Progenitor cell of endocrine pancreas (in vitro differentiated cells): ENCODE data around the gene RAVER2. TPM values are rescaled to one million over a fixed set of nuclear protein-coding genes. Genes with fewer than 3 reads are reported as not detected.
"Not testable (repeated sequence)": the region's sequence is repeated elsewhere in the genome, so short reads cannot be mapped to it uniquely, and the experiment has no call there.

ENCODE experiments used
- DNase-seq: peaks from one replicate; pipeline ENCODE4 v3.0.0; 2021; ENCODE audit warnings: low spot score; ENCODE audit not compliant: unreplicated experiment
- H3K27ac Mint-ChIP-seq: 2 replicates; pipeline ENCODE4 v1.8.0; 2021; ENCODE audit warnings: mild to moderate bottlenecking, moderate library complexity, mixed read lengths
- H3K27me3 Mint-ChIP-seq: 2 replicates; pipeline ENCODE4 v1.8.0; 2021; ENCODE audit warnings: mixed read lengths
- H3K36me3 Mint-ChIP-seq: 2 replicates; pipeline ENCODE4 v1.8.0; 2022; ENCODE audit warnings: mixed read lengths; ENCODE audit not compliant: insufficient read depth
- H3K4me1 Mint-ChIP-seq: 2 replicates; pipeline ENCODE4 v1.8.0; 2021; ENCODE audit warnings: low read depth, mixed read lengths
- H3K4me3 Mint-ChIP-seq: 2 replicates; pipeline ENCODE4 v1.8.0; 2021; ENCODE audit warnings: low read depth, mild to moderate bottlenecking, moderate library complexity, mixed read lengths
- H3K9me3 Mint-ChIP-seq: 2 replicates; pipeline ENCODE4 v1.8.0; 2021; ENCODE audit warnings: low read depth, mixed read lengths
- long read RNA-seq: library from polyadenylated mRNA; unstranded; transcript quantifications from one replicate; pipeline ENCODE4 v2.0.0, GENCODE V29; 2020
- total RNA-seq: library from RNA; stranded (reverse); gene quantifications from 2 replicates; pipeline ENCODE4 v1.2.1, GENCODE V29; 2021
- TF ChIP-seq, protein P1 (sequence below): fragments of 200-600 bp; sonication (generic); IDR thresholded peaks from one replicate; pipeline ENCODE4 v1.5.0; 2021; ENCODE audit warnings: antibody characterized with exemption, mild to moderate bottlenecking; ENCODE audit not compliant: unreplicated experiment

RAVER2 gene, protein sequence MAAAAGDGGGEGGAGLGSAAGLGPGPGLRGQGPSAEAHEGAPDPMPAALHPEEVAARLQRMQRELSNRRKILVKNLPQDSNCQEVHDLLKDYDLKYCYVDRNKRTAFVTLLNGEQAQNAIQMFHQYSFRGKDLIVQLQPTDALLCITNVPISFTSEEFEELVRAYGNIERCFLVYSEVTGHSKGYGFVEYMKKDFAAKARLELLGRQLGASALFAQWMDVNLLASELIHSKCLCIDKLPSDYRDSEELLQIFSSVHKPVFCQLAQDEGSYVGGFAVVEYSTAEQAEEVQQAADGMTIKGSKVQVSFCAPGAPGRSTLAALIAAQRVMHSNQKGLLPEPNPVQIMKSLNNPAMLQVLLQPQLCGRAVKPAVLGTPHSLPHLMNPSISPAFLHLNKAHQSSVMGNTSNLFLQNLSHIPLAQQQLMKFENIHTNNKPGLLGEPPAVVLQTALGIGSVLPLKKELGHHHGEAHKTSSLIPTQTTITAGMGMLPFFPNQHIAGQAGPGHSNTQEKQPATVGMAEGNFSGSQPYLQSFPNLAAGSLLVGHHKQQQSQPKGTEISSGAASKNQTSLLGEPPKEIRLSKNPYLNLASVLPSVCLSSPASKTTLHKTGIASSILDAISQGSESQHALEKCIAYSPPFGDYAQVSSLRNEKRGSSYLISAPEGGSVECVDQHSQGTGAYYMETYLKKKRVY
- 32.0 and 33.8 TPM in 2 replicates for total RNA-seq
- long read RNA-seq, full-length matches to known transcripts: 6 of 27 reads
- long read RNA-seq, partial matches to known transcripts: 18 of 27 reads
- long read RNA-seq, other reads (novel, unspliced or antisense): 3 of 27 reads

DNA sequence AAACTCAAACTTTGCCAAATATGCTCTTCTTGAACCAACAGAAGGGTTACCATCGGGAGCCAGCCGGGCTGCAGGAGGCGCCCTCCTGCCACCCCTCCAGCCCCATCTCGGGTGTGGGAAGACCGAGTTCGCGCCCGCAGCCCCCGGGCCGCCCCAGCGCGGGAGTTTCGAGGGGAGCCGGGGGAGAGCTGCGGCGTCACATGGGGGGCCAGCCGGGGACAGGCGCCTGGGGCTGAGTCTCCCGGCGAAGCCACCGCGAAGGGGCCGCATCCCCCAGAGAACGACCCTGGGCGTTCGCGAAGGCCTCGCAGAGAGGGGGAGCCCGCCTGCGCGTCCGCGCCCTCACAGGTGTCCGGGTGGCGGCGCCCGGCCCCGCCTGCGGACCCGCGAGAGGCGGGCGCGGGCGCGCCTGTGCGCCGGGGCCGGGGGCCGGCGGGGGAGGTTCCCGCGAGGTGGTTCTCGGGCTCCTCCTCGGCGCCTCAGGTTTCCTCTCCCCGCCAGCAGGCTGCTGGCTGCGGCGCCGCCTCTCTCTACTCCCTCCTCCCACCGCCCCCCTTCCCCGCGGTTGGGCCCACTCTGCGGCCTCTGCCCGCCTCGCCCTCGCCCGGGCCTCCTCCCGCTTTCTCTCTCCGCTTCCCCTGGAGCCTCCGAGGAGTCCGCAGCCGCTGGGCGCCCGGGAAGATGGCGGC lies at the start of gene RAVER2:
RAVER2 (plus strand) TSS at position 584 of the 689 bp plus-strand sequence; CDS start at position 682, 98 bp downstream.
- Mint-ChIP-seq H3K36me3 (no peaks in the 10 kb centered on the region), H3K4me3 (peak within 1 kb of the TSS; percentile 90), H3K9me3 (no peaks in the 10 kb centered on the region), H3K4me1 (peaks cover 14% of the 10 kb centered on the region), H3K27ac (peak within 1 kb of the TSS; percentile 95), H3K27me3 (peaks cover 7% of the 10 kb centered on the region)
- peak; percentile 73 for DNase-seq
- TF ChIP-seq, protein P1, sequence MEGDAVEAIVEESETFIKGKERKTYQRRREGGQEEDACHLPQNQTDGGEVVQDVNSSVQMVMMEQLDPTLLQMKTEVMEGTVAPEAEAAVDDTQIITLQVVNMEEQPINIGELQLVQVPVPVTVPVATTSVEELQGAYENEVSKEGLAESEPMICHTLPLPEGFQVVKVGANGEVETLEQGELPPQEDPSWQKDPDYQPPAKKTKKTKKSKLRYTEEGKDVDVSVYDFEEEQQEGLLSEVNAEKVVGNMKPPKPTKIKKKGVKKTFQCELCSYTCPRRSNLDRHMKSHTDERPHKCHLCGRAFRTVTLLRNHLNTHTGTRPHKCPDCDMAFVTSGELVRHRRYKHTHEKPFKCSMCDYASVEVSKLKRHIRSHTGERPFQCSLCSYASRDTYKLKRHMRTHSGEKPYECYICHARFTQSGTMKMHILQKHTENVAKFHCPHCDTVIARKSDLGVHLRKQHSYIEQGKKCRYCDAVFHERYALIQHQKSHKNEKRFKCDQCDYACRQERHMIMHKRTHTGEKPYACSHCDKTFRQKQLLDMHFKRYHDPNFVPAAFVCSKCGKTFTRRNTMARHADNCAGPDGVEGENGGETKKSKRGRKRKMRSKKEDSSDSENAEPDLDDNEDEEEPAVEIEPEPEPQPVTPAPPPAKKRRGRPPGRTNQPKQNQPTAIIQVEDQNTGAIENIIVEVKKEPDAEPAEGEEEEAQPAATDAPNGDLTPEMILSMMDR: peak; percentile 62

DNA sequence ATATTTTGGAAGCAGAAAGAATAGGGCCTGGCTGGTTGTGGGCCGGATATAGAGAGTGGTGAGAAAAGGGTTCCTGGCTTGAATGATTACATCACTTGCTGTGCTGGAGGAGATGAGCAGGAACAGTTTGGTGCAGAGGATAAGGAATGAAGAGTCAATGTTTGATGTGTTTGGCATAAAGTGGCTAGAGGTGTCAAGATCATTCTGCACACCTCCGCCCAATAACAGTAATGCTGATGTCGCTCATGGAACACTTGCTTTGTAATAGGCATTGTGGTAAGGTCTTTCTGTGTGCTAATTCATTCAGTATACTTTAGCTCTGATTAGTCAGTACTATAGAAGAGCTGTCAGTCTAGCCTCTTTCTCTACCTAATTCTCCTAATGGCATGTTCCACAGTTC lies 48.0 kb upstream of the RAVER2 start:
- no peak for DNase-seq
- Mint-ChIP-seq H3K4me1 (no peaks in the 10 kb centered on the region), H3K27ac (no peak overlapping the region), H3K4me3 (no peak overlapping the region), H3K9me3 (no peaks in the 10 kb centered on the region), H3K36me3 (peaks cover 6% of the 10 kb centered on the region), H3K27me3 (peaks cover 10% of the 10 kb centered on the region)
- TF ChIP-seq, protein P1: no peak

DNA sequence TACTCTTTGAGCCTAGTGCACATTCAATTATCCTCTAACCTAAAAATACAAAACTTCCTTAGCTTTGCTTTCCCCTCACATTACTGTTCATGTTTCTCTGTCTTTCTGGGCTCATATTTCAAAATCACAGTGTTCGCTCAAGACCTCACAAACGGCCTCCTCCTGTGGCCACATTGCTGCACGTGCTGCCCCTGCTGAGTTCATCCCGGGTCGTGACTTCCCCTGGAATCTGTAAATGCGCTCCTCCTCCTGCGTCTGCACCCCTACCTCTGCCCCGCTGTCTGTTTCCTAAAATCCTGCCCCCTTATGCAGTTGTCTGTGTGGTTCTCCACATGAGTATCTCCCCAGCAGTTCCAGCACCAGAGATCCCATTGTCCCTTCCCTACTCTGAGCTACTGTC lies 45.5 kb upstream of the RAVER2 start:
- peak overlapping the region; percentile 8 for H3K27ac Mint-ChIP-seq
- no peak for DNase-seq
- no peaks in the 10 kb centered on the region for H3K4me1 Mint-ChIP-seq
- H3K36me3 Mint-ChIP-seq: peaks cover 2% of the 10 kb centered on the region
- TF ChIP-seq, protein P1: no peak
- H3K27me3 Mint-ChIP-seq: peaks cover 10% of the 10 kb centered on the region
- H3K9me3 Mint-ChIP-seq: no peaks in the 10 kb centered on the region
- no peak overlapping the region for H3K4me3 Mint-ChIP-seq

DNA sequence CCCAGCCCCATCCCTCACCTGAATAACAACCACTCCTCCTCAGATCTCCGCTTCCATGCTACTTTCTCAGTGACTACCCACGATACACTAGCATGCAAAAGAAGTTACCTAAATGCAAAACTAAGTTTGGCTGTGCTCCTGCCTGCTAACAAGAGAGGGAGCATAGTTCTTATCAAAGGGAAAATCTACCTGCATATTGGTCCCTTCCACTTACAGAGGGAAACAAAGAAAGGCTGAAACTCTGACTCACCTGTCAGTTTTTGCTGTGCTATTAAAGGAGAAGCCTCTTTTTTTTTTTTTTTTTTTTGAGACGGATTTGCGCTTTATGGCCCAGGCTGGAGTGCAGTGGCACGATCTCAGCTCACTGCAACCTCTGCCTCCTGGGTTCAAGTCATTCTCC lies 43.8 kb upstream of the RAVER2 start:
- no peak for DNase-seq
- Mint-ChIP-seq H3K9me3 (no peaks in the 10 kb centered on the region), H3K27me3 (peaks cover 14% of the 10 kb centered on the region), H3K27ac (peak overlapping the region; percentile 78), H3K4me1 (no peaks in the 10 kb centered on the region), H3K4me3 (no peak overlapping the region), H3K36me3 (no peaks in the 10 kb centered on the region)
- TF ChIP-seq, protein P1: no peak

DNA sequence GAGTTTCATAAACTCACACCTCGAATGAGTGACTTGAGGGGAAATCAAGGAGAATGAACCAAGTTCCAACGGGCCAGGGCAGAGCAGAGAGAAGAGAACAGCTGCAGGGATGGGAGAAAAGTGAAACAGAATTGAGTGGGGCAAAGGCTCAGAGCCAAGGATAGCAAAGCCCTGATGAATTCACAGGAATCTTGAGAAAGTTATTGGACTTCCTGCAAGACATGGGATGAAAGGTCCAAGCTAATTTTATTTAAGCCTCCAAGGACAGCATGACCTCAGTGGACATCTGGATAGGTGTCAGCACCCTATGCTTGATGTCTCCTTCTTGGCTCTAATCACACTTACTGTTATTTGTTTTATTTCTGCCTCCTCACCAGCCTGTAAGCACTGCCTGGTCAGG lies 43.0 kb upstream of the RAVER2 start:
- no peak overlapping the region for H3K4me3 Mint-ChIP-seq
- H3K36me3 Mint-ChIP-seq: no peaks in the 10 kb centered on the region
- no peaks in the 10 kb centered on the region for H3K4me1 Mint-ChIP-seq
- H3K27ac Mint-ChIP-seq: no peak overlapping the region
- peaks cover 14% of the 10 kb centered on the region for H3K27me3 Mint-ChIP-seq
- no peak for DNase-seq
- TF ChIP-seq, protein P1: no peak
- H3K9me3 Mint-ChIP-seq: no peaks in the 10 kb centered on the region

DNA sequence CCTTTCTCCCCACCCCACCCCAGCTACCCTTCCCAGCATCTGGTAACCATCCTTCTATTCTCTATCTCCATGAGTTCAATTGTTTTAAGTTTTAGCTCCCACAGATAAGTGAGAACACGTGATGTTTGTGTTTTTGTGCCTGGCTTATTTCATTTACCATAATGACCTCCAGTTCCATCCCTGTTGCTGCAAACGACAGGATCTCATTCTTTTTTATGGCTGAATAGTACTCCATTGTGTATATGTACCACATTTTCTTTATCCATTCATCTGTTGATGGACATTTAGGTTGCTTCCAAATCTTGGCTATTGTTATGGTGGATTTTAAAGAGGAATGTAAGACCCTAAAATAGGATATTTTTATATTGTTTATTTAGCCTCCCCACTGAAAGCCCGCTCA lies 42.2 kb upstream of the RAVER2 start:
- peaks cover 14% of the 10 kb centered on the region for H3K27me3 Mint-ChIP-seq
- not testable (repeated sequence) for H3K9me3 Mint-ChIP-seq

More for the DNA sequence above, 42.2 kb upstream of the RAVER2 start:
- not testable (repeated sequence) for DNase-seq, H3K27ac Mint-ChIP-seq, H3K4me3 Mint-ChIP-seq, H3K36me3 Mint-ChIP-seq, H3K4me1 Mint-ChIP-seq
